ENCODE measurements around the gene BCR. TPM values are rescaled to one million over a fixed set of nuclear protein-coding genes. Genes with fewer than 3 reads are reported as not detected.

BCR gene
- polyA plus RNA-seq, 1 experiment = 24.0 TPM

GRCh38 chr22:23168391-23169042 is 11.8 kb upstream of the BCR start:
- no peaks in the 10 kb centered on the region for H3K36me3 ChIP-seq (ENCODE audit: control insufficient read depth, insufficient read depth, low read length)
- H3K4me3 ChIP-seq (ENCODE audit: low read depth, low read length) = no peak overlapping the region
- DNase-seq (ENCODE audit: low read depth) = no peak
- CTCF ChIA-PET = interaction anchor here (0.6 to 22.2 kb wide), 4 partner anchors 106 to 217 kb away, joined by 3 to 670 read pairs (median 3); no protein-coding TSS in a partner anchor
- POLR2A ChIA-PET = no interaction called here
- peaks cover 2% of the 10 kb centered on the region for H3K27me3 ChIP-seq (ENCODE audit: control insufficient read depth, insufficient read depth, low read length)
- no peak for TF ChIP-seq CTCF (IDR thresholded peaks at IDR 0.05; ENCODE audit: insufficient read depth, low read depth, low read length)

GRCh38 chr22:23169043-23169406 is 11.3 kb upstream of the BCR start:
- Histone ChIP-seq H3K36me3 (ENCODE audit: control insufficient read depth, insufficient read depth, low read length) (no peaks in the 10 kb centered on the region), H3K27me3 (ENCODE audit: control insufficient read depth, insufficient read depth, low read length) (peaks cover 2% of the 10 kb centered on the region), H3K4me3 (ENCODE audit: low read depth, low read length) (no peak overlapping the region)
- DNase-seq (ENCODE audit: low read depth) = no peak
- ChIA-PET CTCF (interaction anchor here (0.6 to 22.2 kb wide), 4 partner anchors 9 to 216 kb away, joined by 3 to 670 read pairs (median 4); no protein-coding TSS in a partner anchor), POLR2A (no interaction called here)
- no peak for TF ChIP-seq CTCF (IDR thresholded peaks at IDR 0.05; ENCODE audit: insufficient read depth, low read depth, low read length)

GRCh38 chr22:23175817-23176644 is 4.3 kb upstream of the BCR start:
- no peaks in the 10 kb centered on the region for H3K27me3 ChIP-seq (ENCODE audit: control insufficient read depth, insufficient read depth, low read length)
- DNase-seq (ENCODE audit: low read depth) = no peak
- no peak overlapping the region for H3K4me3 ChIP-seq (ENCODE audit: low read depth, low read length)
- TF ChIP-seq CTCF (IDR thresholded peaks at IDR 0.05; ENCODE audit: insufficient read depth, low read depth, low read length) = no peak
- POLR2A ChIA-PET = no interaction called here
- CTCF ChIA-PET = interaction anchor here (1.2 to 22.2 kb wide), 5 partner anchors 11 to 210 kb away, joined by 3 to 670 read pairs (median 9); no protein-coding TSS in a partner anchor
- no peaks in the 10 kb centered on the region for H3K36me3 ChIP-seq (ENCODE audit: control insufficient read depth, insufficient read depth, low read length)

GRCh38 chr22:23176645-23177027 is 3.7 kb upstream of the BCR start:
- Histone ChIP-seq H3K27me3 (ENCODE audit: control insufficient read depth, insufficient read depth, low read length) (no peaks in the 10 kb centered on the region), H3K36me3 (ENCODE audit: control insufficient read depth, insufficient read depth, low read length) (peaks cover under 1% of the 10 kb centered on the region; the same call in 1 of the 2 replicates), H3K4me3 (ENCODE audit: low read depth, low read length) (no peak overlapping the region)
- POLR2A ChIA-PET = no interaction called here
- CTCF ChIA-PET = interaction anchor here (1.1 to 22.2 kb wide), 6 partner anchors 11 to 217 kb away, joined by 3 to 670 read pairs (median 4); partner anchors contain the start of gene RAB36
- no peak for DNase-seq (ENCODE audit: low read depth)
- no peak for TF ChIP-seq CTCF (IDR thresholded peaks at IDR 0.05; ENCODE audit: insufficient read depth, low read depth, low read length)

GRCh38 chr22:23177197-23177596 is 3.1 kb upstream of the BCR start:
- Histone ChIP-seq H3K36me3 (ENCODE audit: control insufficient read depth, insufficient read depth, low read length) (peaks cover 3% of the 10 kb centered on the region; the same call in 1 of the 2 replicates), H3K27me3 (ENCODE audit: control insufficient read depth, insufficient read depth, low read length) (no peaks in the 10 kb centered on the region), H3K4me3 (ENCODE audit: low read depth, low read length) (no peak overlapping the region)
- DNase-seq (ENCODE audit: low read depth) = no peak
- CTCF ChIA-PET = interaction anchor here (0.6 to 22.2 kb wide), 10 partner anchors 9 to 217 kb away, joined by 3 to 670 read pairs (median 4); partner anchors contain the start of gene RAB36
- no peak for TF ChIP-seq CTCF (IDR thresholded peaks at IDR 0.05; ENCODE audit: insufficient read depth, low read depth, low read length)
- POLR2A ChIA-PET = no interaction called here
